Panc1 (cell line): Measurements from ENCODE around the gene FER1L5.

Source experiments
- CTCF ChIP-seq: fragments of 450-650 bp; IDR thresholded peaks from 2 replicates; pipeline ENCODE4 v1.5.1; 2017; ENCODE audit warnings: mild to moderate bottlenecking
- POLR2AphosphoS5 ChIP-seq: IDR thresholded peaks from 2 replicates; pipeline ENCODE4 v1.6.1; 2012; ENCODE audit warnings: mild to moderate bottlenecking, low read depth, low read length, moderate library complexity
- SIN3A ChIP-seq: IDR thresholded peaks from 2 replicates; pipeline ENCODE4 v1.6.1; 2012; ENCODE audit warnings: low read depth, mild to moderate bottlenecking, low read length, moderate library complexity, borderline replicate concordance; ENCODE audit not compliant: insufficient read depth
- TF ChIP-seq, protein P1 (sequence below), 2 experiments: IDR thresholded peaks; 2 replicates each; pipeline ENCODE4 v1.6.1; 2011 to 2012; ENCODE audit warnings: low read depth in 2 of 2, control low read depth in 1 of 2, low read length in 1 of 2, mild to moderate bottlenecking in 1 of 2, moderate library complexity in 1 of 2; ENCODE audit not compliant: insufficient read depth in 1 of 2

- TF ChIP-seq, protein P1, sequence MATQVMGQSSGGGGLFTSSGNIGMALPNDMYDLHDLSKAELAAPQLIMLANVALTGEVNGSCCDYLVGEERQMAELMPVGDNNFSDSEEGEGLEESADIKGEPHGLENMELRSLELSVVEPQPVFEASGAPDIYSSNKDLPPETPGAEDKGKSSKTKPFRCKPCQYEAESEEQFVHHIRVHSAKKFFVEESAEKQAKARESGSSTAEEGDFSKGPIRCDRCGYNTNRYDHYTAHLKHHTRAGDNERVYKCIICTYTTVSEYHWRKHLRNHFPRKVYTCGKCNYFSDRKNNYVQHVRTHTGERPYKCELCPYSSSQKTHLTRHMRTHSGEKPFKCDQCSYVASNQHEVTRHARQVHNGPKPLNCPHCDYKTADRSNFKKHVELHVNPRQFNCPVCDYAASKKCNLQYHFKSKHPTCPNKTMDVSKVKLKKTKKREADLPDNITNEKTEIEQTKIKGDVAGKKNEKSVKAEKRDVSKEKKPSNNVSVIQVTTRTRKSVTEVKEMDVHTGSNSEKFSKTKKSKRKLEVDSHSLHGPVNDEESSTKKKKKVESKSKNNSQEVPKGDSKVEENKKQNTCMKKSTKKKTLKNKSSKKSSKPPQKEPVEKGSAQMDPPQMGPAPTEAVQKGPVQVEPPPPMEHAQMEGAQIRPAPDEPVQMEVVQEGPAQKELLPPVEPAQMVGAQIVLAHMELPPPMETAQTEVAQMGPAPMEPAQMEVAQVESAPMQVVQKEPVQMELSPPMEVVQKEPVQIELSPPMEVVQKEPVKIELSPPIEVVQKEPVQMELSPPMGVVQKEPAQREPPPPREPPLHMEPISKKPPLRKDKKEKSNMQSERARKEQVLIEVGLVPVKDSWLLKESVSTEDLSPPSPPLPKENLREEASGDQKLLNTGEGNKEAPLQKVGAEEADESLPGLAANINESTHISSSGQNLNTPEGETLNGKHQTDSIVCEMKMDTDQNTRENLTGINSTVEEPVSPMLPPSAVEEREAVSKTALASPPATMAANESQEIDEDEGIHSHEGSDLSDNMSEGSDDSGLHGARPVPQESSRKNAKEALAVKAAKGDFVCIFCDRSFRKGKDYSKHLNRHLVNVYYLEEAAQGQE (IDR thresholded peaks at IDR 0.05; ENCODE audit: insufficient read depth in 1 of 2, low read depth in 2 of 2, low read length in 1 of 2): no peak
- TF ChIP-seq CTCF (no peak), SIN3A (no peak), POLR2AphosphoS5 (no peak)
Measured at GRCh38 chr2:96602330-96602823, 40.2 kb upstream of the FER1L5 start.
